ENCODE measurements around the gene SUMO2. TPM values are rescaled to one million over a fixed set of nuclear protein-coding genes. Genes with fewer than 3 reads are reported as not detected.

Gene SUMO2
- total and polyA plus RNA-seq, 8 donors = 10.7 to 141 (median 62.7) TPM

- Histone ChIP-seq H3K4me1 (peaks cover 8 to 55% (median 22%) of the 10 kb centered on the region in 4 donors), H3K36me3 (no peaks in the 10 kb centered on the region), H3K9me3 (no peaks in the 10 kb centered on the region), H3K4me3 (peak overlapping the region; percentile 82 to 96 (median 93)), H3K27me3 (no peaks in the 10 kb centered on the region), H3K27ac (peak overlapping the region; percentile 83 to 95 (median 89))
- intact Hi-C loops (cut with DNase I; ENCODE audit: low total_unique reads) = no loop called here
- TF ChIP-seq POLR2AphosphoS5 (IDR thresholded peaks at IDR 0.05) = no peak
- no peak for TF ChIP-seq EP300 (IDR thresholded peaks at IDR 0.05)
- TF ChIP-seq POLR2A (IDR thresholded peaks at IDR 0.05) = no peak
- no peak for TF ChIP-seq CTCF (IDR thresholded peaks at IDR 0.05)
- WGBS, 5 donors = 0 to 2% (median 0%) methylated on average over 28 to 35 of the region's 35 CpGs
- peak in 1 of 2 donors; percentile 58 for DNase-seq
These were observed 29.0 kb downstream of the SUMO2 start for GRCh38 chr17:75153780-75154194.

GRCh38 chr17:75152922-75153779 lies 29.6 kb downstream of the SUMO2 start:
- no peaks in the 10 kb centered on the region for H3K27me3 ChIP-seq
- no peaks in the 10 kb centered on the region for H3K9me3 ChIP-seq
- peak overlapping the region in 3 of 5 donors; percentile 83 to 95 (median 89) for H3K27ac ChIP-seq
- peak in 1 of 2 donors; percentile 69 for DNase-seq
- intact Hi-C loops (cut with DNase I; ENCODE audit: low total_unique reads) = no loop called here
- peaks cover 8 to 55% (median 24%) of the 10 kb centered on the region in 4 donors for H3K4me1 ChIP-seq
- H3K4me3 ChIP-seq = peak overlapping the region; percentile 82 to 96 (median 93)
- H3K36me3 ChIP-seq = peaks cover 0 to 5% (median 2%) of the 10 kb centered on the region in 4 donors
- no peak for TF ChIP-seq EP300 (IDR thresholded peaks at IDR 0.05)
- TF ChIP-seq CTCF (IDR thresholded peaks at IDR 0.05) = no peak
- TF ChIP-seq POLR2A (IDR thresholded peaks at IDR 0.05) = no peak
- TF ChIP-seq POLR2AphosphoS5 (IDR thresholded peaks at IDR 0.05) = no peak
- 5 to 8% (median 5%) methylated on average over 28 of the region's 28 CpGs for WGBS, 5 donors

GRCh38 chr17:75152523-75152921 lies 30.2 kb downstream of the SUMO2 start:
- Histone ChIP-seq H3K27me3 (no peaks in the 10 kb centered on the region), H3K4me1 (peaks cover 8 to 59% (median 28%) of the 10 kb centered on the region in 4 donors), H3K36me3 (peaks cover 3 to 11% (median 8%) of the 10 kb centered on the region in 4 donors), H3K4me3 (peak overlapping the region in 2 of 4 donors; percentile 92 to 96), H3K27ac (no peak overlapping the region), H3K9me3 (no peaks in the 10 kb centered on the region)
- intact Hi-C loops (cut with DNase I; ENCODE audit: low total_unique reads) = no loop called here
- TF ChIP-seq POLR2A (IDR thresholded peaks at IDR 0.05) (no peak), EP300 (IDR thresholded peaks at IDR 0.05) (no peak), CTCF (IDR thresholded peaks at IDR 0.05) (no peak), POLR2AphosphoS5 (IDR thresholded peaks at IDR 0.05) (no peak)
- DNase-seq = no peak
- 75 to 87% (median 82%) methylated on average over 6 of the region's 6 CpGs for WGBS, 5 donors

- DNase-seq = peak in 1 of 2 donors; percentile 39
- Histone ChIP-seq H3K27ac (no peak overlapping the region), H3K27me3 (no peaks in the 10 kb centered on the region), H3K4me1 (peaks cover 8 to 61% (median 29%) of the 10 kb centered on the region in 4 donors), H3K36me3 (peaks cover 9 to 17% (median 14%) of the 10 kb centered on the region in 4 donors), H3K9me3 (no peaks in the 10 kb centered on the region), H3K4me3 (no peak overlapping the region)
- intact Hi-C loops (cut with DNase I; ENCODE audit: low total_unique reads) = no loop called here
- 85 to 91% (median 90%) methylated on average over 6 of the region's 6 CpGs for WGBS, 5 donors
- TF ChIP-seq POLR2A (IDR thresholded peaks at IDR 0.05) (no peak), POLR2AphosphoS5 (IDR thresholded peaks at IDR 0.05) (no peak), EP300 (IDR thresholded peaks at IDR 0.05) (no peak), CTCF (IDR thresholded peaks at IDR 0.05) (no peak)
These were observed 30.8 kb downstream of the SUMO2 start for GRCh38 chr17:75151930-75152329.

All from stomach (tissue), 9 donors.